ENCODE results near the gene CDC27.

- TF ChIP-seq CTCF (IDR thresholded peaks at IDR 0.05; ENCODE audit: low read depth, low read length) (no peak), EZH2phosphoT487 (IDR thresholded peaks at IDR 0.05; ENCODE audit: low read depth) (no peak)
Observed at GRCh38 chr17:47227862-47228261, 38.8 kb upstream of the CDC27 start.

Measured in OCI-LY3 (cell line).